Activated T-cell treated with anti-CD3 and anti-CD28 coated beads, Interleukin-2, amount 50 U/mL, for 4 hours (primary cell): ENCODE data around the gene ATXN10. TPM values are rescaled to one million over a fixed set of nuclear protein-coding genes. Genes with fewer than 3 reads are reported as not detected.

Experiments used
- ATAC-seq, 2 donors: fragments of 200-7000 bp; cut with Tn5 transposase; one replicate each; pipeline ENCODE4 v1.10.0; 2021
- DNase-seq: peaks from one replicate; pipeline ENCODE4 v3.0.0-alpha.2; 2020
- H3K27me3 Mint-ChIP-seq: one replicate; pipeline ENCODE4 v1.8.0; 2021; ENCODE audit warnings: low read depth, mixed read lengths
- H3K36me3 Mint-ChIP-seq: one replicate; pipeline ENCODE4 v1.8.0; 2022; ENCODE audit warnings: mixed read lengths; ENCODE audit not compliant: insufficient read depth
- H3K4me1 Mint-ChIP-seq: one replicate; pipeline ENCODE4 v1.8.0; 2021; ENCODE audit warnings: low read depth, mixed read lengths
- H3K4me3 Mint-ChIP-seq: one replicate; pipeline ENCODE4 v1.8.0; 2021; ENCODE audit warnings: mild to moderate bottlenecking, moderate library complexity, mixed read lengths
- H3K9me3 Mint-ChIP-seq: one replicate; pipeline ENCODE4 v1.8.0; 2021; ENCODE audit warnings: mixed read lengths
- total RNA-seq, 3 donors: library from RNA; stranded (reverse); gene quantifications; one replicate each; pipeline ENCODE4 v1.2.1, GENCODE V29; 2021

Gene ATXN10
- total RNA-seq, 3 donors from 2014 or later, result 88.1 to 97.9 (median 90.5) TPM

- no peak for ATAC-seq
- Mint-ChIP-seq H3K9me3 (no peaks in the 10 kb centered on the region), H3K27me3 (no peaks in the 10 kb centered on the region), H3K36me3 (peaks cover 23% of the 10 kb centered on the region), H3K4me1 (peaks cover 13% of the 10 kb centered on the region), H3K4me3 (no peak overlapping the region)
- DNase-seq, result no peak
Measured at GRCh38 chr22:45777046-45777851, 105.6 kb downstream of the ATXN10 start.

GRCh38 chr22:45777852-45778375 lies 106.3 kb downstream of the ATXN10 start:
- H3K9me3 Mint-ChIP-seq, result no peaks in the 10 kb centered on the region
- peaks cover 12% of the 10 kb centered on the region for H3K4me1 Mint-ChIP-seq
- ATAC-seq, result no peak

GRCh38 chr22:45781459-45781858 lies 109.8 kb downstream of the ATXN10 start:
- Mint-ChIP-seq H3K4me3 (no peak overlapping the region), H3K27me3 (no peaks in the 10 kb centered on the region), H3K9me3 (no peaks in the 10 kb centered on the region), H3K36me3 (peaks cover 18% of the 10 kb centered on the region), H3K4me1 (no peaks in the 10 kb centered on the region)
- ATAC-seq (no peak), DNase-seq (no peak)

More at GRCh38 chr22:45777852-45778375, 106.3 kb downstream of the ATXN10 start:
- Mint-ChIP-seq H3K36me3 (peaks cover 22% of the 10 kb centered on the region), H3K27me3 (no peaks in the 10 kb centered on the region), H3K4me3 (no peak overlapping the region)
- no peak for DNase-seq

GRCh38 chr22:45781966-45782365 lies 110.3 kb downstream of the ATXN10 start:
- no peaks in the 10 kb centered on the region for H3K27me3 Mint-ChIP-seq
- ATAC-seq (no peak), DNase-seq (no peak)
- H3K4me1 Mint-ChIP-seq, result no peaks in the 10 kb centered on the region
- no peaks in the 10 kb centered on the region for H3K9me3 Mint-ChIP-seq
- H3K4me3 Mint-ChIP-seq, result no peak overlapping the region
- peaks cover 18% of the 10 kb centered on the region for H3K36me3 Mint-ChIP-seq

GRCh38 chr22:45783021-45783420 lies 111.4 kb downstream of the ATXN10 start:
- no peaks in the 10 kb centered on the region for H3K9me3 Mint-ChIP-seq
- no peak overlapping the region for H3K4me3 Mint-ChIP-seq
- no peaks in the 10 kb centered on the region for H3K27me3 Mint-ChIP-seq
- DNase-seq (no peak), ATAC-seq (no peak)
- H3K4me1 Mint-ChIP-seq, result no peaks in the 10 kb centered on the region
- H3K36me3 Mint-ChIP-seq, result peaks cover 17% of the 10 kb centered on the region

- no peaks in the 10 kb centered on the region for H3K4me1 Mint-ChIP-seq
- peaks cover 20% of the 10 kb centered on the region for H3K36me3 Mint-ChIP-seq
- no peaks in the 10 kb centered on the region for H3K9me3 Mint-ChIP-seq
- no peak overlapping the region for H3K4me3 Mint-ChIP-seq
- no peaks in the 10 kb centered on the region for H3K27me3 Mint-ChIP-seq
- no peak for DNase-seq
- no peak for ATAC-seq
Measured at GRCh38 chr22:45783690-45784089, 112.1 kb downstream of the ATXN10 start.

GRCh38 chr22:45784357-45785277 lies 113.0 kb downstream of the ATXN10 start:
- H3K4me3 Mint-ChIP-seq, result no peak overlapping the region
- no peaks in the 10 kb centered on the region for H3K4me1 Mint-ChIP-seq
- ATAC-seq, result no peak
- DNase-seq, result no peak
- H3K9me3 Mint-ChIP-seq, result no peaks in the 10 kb centered on the region
- H3K36me3 Mint-ChIP-seq, result peaks cover 14% of the 10 kb centered on the region
- no peaks in the 10 kb centered on the region for H3K27me3 Mint-ChIP-seq

GRCh38 chr22:45785458-45785857 lies 113.8 kb downstream of the ATXN10 start:
- Mint-ChIP-seq H3K4me3 (no peak overlapping the region), H3K36me3 (peaks cover 17% of the 10 kb centered on the region), H3K4me1 (no peaks in the 10 kb centered on the region), H3K27me3 (no peaks in the 10 kb centered on the region), H3K9me3 (no peaks in the 10 kb centered on the region)
- DNase-seq, result no peak
- ATAC-seq, result no peak

GRCh38 chr22:45786726-45787125 lies 115.1 kb downstream of the ATXN10 start:
- Mint-ChIP-seq H3K4me1 (no peaks in the 10 kb centered on the region), H3K4me3 (no peak overlapping the region), H3K27me3 (no peaks in the 10 kb centered on the region), H3K36me3 (peaks cover 20% of the 10 kb centered on the region), H3K9me3 (peaks cover 4% of the 10 kb centered on the region)
- ATAC-seq (no peak), DNase-seq (no peak)

- no peak for DNase-seq
- peaks cover 6% of the 10 kb centered on the region for H3K9me3 Mint-ChIP-seq
Measured at GRCh38 chr22:45787759-45788158, 116.1 kb downstream of the ATXN10 start.

GRCh38 chr22:45788522-45788921 lies 116.9 kb downstream of the ATXN10 start:
- Mint-ChIP-seq H3K36me3 (peaks cover 28% of the 10 kb centered on the region), H3K4me3 (no peak overlapping the region), H3K9me3 (peaks cover 11% of the 10 kb centered on the region), H3K4me1 (no peaks in the 10 kb centered on the region), H3K27me3 (no peaks in the 10 kb centered on the region)
- no peak for ATAC-seq
- DNase-seq, result no peak

More at GRCh38 chr22:45787759-45788158, 116.1 kb downstream of the ATXN10 start:
- Mint-ChIP-seq H3K27me3 (no peaks in the 10 kb centered on the region), H3K36me3 (peaks cover 23% of the 10 kb centered on the region), H3K4me1 (no peaks in the 10 kb centered on the region), H3K4me3 (no peak overlapping the region)
- ATAC-seq, result no peak

- DNase-seq (no peak), ATAC-seq (no peak)
- Mint-ChIP-seq H3K4me1 (no peaks in the 10 kb centered on the region), H3K4me3 (no peak overlapping the region), H3K9me3 (peaks cover 23% of the 10 kb centered on the region), H3K36me3 (peaks cover 39% of the 10 kb centered on the region), H3K27me3 (no peaks in the 10 kb centered on the region)
Measured at GRCh38 chr22:45790401-45790800, 118.8 kb downstream of the ATXN10 start.

GRCh38 chr22:45793161-45793560 lies 121.5 kb downstream of the ATXN10 start:
- Mint-ChIP-seq H3K4me1 (no peaks in the 10 kb centered on the region), H3K9me3 (peaks cover 31% of the 10 kb centered on the region), H3K4me3 (no peak overlapping the region), H3K36me3 (peaks cover 52% of the 10 kb centered on the region), H3K27me3 (no peaks in the 10 kb centered on the region)
- DNase-seq, result no peak
- no peak for ATAC-seq

- H3K36me3 Mint-ChIP-seq, result peaks cover 55% of the 10 kb centered on the region
Measured at GRCh38 chr22:45793892-45794291, 122.3 kb downstream of the ATXN10 start.

More at GRCh38 chr22:45793892-45794291, 122.3 kb downstream of the ATXN10 start:
- Mint-ChIP-seq H3K9me3 (peaks cover 31% of the 10 kb centered on the region), H3K4me3 (no peak overlapping the region), H3K4me1 (no peaks in the 10 kb centered on the region), H3K27me3 (no peaks in the 10 kb centered on the region)
- ATAC-seq (no peak), DNase-seq (no peak)
